SK-N-SH (cell line): Measurements from ENCODE around the gene PHC3.

Experiments
- CTCF ChIP-seq: fragments of 200-600 bp; sonication (generic); IDR thresholded peaks from 2 replicates; pipeline ENCODE4 v1.6.1; 2017; ENCODE audit warnings: antibody characterized with exemption, mild to moderate bottlenecking, moderate library complexity
- EP300 ChIP-seq, 2 experiments: IDR thresholded peaks; 2 replicates each; pipeline versions ENCODE4 v1.4.0 to v1.6.1; 2012; ENCODE audit warnings: borderline replicate concordance in 1 of 2, low read depth in 1 of 2, low read length in 1 of 2
- EZH2phosphoT487 ChIP-seq: fragments of 200-600 bp; sonication (generic); IDR thresholded peaks from 2 replicates; pipeline ENCODE4 v1.6.1; 2017; ENCODE audit warnings: low read depth, mixed run types, mild to moderate bottlenecking, antibody characterized with exemption, moderate library complexity, borderline replicate concordance
- FOXM1 ChIP-seq: IDR thresholded peaks from 2 replicates; pipeline ENCODE4 v1.4.0; 2012; ENCODE audit warnings: low read depth, mild to moderate bottlenecking
- MEF2A ChIP-seq: IDR thresholded peaks from 2 replicates; pipeline ENCODE4 v1.4.0; 2012; ENCODE audit warnings: low read depth, borderline replicate concordance
- NFIC ChIP-seq: IDR thresholded peaks from 2 replicates; pipeline ENCODE4 v1.4.0; 2012; ENCODE audit warnings: borderline replicate concordance
- NRF1 ChIP-seq: IDR thresholded peaks from 2 replicates; pipeline ENCODE4 v1.6.1; 2012; ENCODE audit warnings: low read depth, mild to moderate bottlenecking, low read length
- PBX3 ChIP-seq: IDR thresholded peaks from 2 replicates; pipeline ENCODE4; 2012
- POLR2AphosphoS5 ChIP-seq: IDR thresholded peaks from 2 replicates; pipeline ENCODE4 v1.6.1; 2012; ENCODE audit warnings: low read depth, low read length
- RCOR1 ChIP-seq: fragments of 150-350 bp; IDR thresholded peaks from 2 replicates; pipeline ENCODE4 v1.6.1; 2017; ENCODE audit warnings: antibody characterized with exemption, low read length
- REST ChIP-seq: IDR thresholded peaks from 2 replicates; pipeline ENCODE4 v1.6.1; 2012; ENCODE audit warnings: mild to moderate bottlenecking, low read depth, low read length, moderate library complexity
- RXRA ChIP-seq: IDR thresholded peaks from 2 replicates; pipeline ENCODE4 v1.4.0; 2012; ENCODE audit warnings: low read depth, mild to moderate bottlenecking, borderline replicate concordance
- TEAD4 ChIP-seq: IDR thresholded peaks from 2 replicates; pipeline ENCODE4 v1.4.0; 2012; ENCODE audit warnings: mild to moderate bottlenecking, borderline replicate concordance; ENCODE audit not compliant: insufficient read depth

- no peak for TF ChIP-seq POLR2AphosphoS5
- no peak for TF ChIP-seq RXRA
- no peak for TF ChIP-seq NFIC
- no peak for TF ChIP-seq EP300 (IDR thresholded peaks at IDR 0.05; ENCODE audit: borderline replicate concordance in 1 of 2, low read depth in 1 of 2, low read length in 1 of 2)
- no peak for TF ChIP-seq REST
- no peak for TF ChIP-seq CTCF
- no peak for TF ChIP-seq TEAD4
- TF ChIP-seq EZH2phosphoT487, result no peak
- TF ChIP-seq RCOR1, result no peak
- TF ChIP-seq MEF2A, result no peak
- no peak for TF ChIP-seq NRF1
- TF ChIP-seq PBX3, result no peak
- TF ChIP-seq FOXM1, result no peak
These were observed 23.0 kb upstream of the PHC3 start for GRCh38 chr3:170204509-170204908.
